ENCODE data around the gene PRKRA. TPM values are rescaled to one million over a fixed set of nuclear protein-coding genes. Genes with fewer than 3 reads are reported as not detected.

Gene PRKRA
- total and polyA plus RNA-seq, 9 of the 15 experiments (the other 6 are each of a cell fraction or from before 2014, with no cell fraction given): 14.1 to 78.1 (median 52.3) TPM

DNA sequence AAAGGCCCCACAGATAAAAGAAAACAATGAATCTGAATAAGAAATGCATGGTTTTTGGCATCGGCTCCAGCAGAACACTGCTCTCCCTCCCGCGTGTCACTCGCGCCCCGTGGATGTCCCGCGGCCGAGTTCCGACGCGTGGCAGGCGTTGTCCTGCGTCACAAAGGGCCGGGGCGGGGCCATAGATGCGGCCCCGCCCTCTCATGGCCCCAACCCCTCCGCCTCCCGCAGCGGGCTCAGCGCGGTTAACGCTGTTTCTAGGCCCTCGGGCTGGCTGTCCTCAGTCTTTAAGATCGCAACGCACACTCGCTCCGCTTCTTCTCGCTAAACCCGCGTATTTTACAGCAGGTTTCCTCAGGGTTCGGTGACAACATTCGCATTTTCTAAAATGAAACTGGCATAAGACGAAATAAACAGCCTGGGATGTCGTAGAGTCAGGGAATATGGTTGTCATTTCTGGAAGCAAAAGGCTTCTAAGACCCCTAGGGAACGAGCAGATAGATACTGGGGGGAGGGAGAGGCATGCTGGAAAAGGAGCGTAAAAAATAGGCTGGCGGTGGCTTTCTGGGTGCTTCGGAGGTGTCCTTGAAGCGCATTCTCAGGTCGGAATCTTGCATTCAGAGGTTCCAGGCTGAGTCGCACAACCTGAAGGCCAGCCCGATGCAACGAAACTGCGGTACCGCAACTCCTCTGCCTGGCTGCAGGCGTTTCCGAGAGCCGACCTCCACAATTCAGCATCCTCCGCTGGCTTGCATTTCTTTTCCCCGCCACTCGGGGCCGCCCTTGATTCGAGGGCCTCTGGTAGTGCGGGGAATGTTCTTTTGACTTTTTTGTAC, 27.7 kb upstream of the PRKRA start, which contains the start of gene FKBP7 (continued):
- TF ChIP-seq CBX3 (IDR thresholded peaks at IDR 0.05; ENCODE audit: borderline replicate concordance in 1 of 2, low read length in 2 of 2): peak in 1 of 2 experiments; percentile 44; a peak in 1 of 3 replicates
- TF ChIP-seq SMARCC2 (IDR thresholded peaks at IDR 0.05; ENCODE audit: low read depth): no peak
- TF ChIP-seq THRAP3 (IDR thresholded peaks at IDR 0.05; ENCODE audit: borderline replicate concordance): no peak
- peak; percentile 51; the same call in 1 of the 2 replicates for TF ChIP-seq ELF1 (tag; IDR thresholded peaks at IDR 0.05)
- peak; percentile 32; the same call in 1 of the 2 replicates for TF ChIP-seq GABPB1 (CRISPR knock-in tag; IDR thresholded peaks at IDR 0.05)
- TF ChIP-seq, protein P1, sequence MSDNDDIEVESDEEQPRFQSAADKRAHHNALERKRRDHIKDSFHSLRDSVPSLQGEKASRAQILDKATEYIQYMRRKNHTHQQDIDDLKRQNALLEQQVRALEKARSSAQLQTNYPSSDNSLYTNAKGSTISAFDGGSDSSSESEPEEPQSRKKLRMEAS (CRISPR knock-in tag; IDR thresholded peaks at IDR 0.05): peak; percentile 77
- no peak for TF ChIP-seq NFE2L1 (tag; IDR thresholded peaks at IDR 0.05; ENCODE audit: borderline replicate concordance, low read depth)
- TF ChIP-seq, protein P2, sequence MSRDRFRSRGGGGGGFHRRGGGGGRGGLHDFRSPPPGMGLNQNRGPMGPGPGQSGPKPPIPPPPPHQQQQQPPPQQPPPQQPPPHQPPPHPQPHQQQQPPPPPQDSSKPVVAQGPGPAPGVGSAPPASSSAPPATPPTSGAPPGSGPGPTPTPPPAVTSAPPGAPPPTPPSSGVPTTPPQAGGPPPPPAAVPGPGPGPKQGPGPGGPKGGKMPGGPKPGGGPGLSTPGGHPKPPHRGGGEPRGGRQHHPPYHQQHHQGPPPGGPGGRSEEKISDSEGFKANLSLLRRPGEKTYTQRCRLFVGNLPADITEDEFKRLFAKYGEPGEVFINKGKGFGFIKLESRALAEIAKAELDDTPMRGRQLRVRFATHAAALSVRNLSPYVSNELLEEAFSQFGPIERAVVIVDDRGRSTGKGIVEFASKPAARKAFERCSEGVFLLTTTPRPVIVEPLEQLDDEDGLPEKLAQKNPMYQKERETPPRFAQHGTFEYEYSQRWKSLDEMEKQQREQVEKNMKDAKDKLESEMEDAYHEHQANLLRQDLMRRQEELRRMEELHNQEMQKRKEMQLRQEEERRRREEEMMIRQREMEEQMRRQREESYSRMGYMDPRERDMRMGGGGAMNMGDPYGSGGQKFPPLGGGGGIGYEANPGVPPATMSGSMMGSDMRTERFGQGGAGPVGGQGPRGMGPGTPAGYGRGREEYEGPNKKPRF (IDR thresholded peaks at IDR 0.05; ENCODE audit: low read depth, low read length): no peak
- TF ChIP-seq ZNF224 (CRISPR knock-in tag; IDR thresholded peaks at IDR 0.05): no peak
- no peak for TF ChIP-seq NCOA4 (IDR thresholded peaks at IDR 0.05; ENCODE audit: partially characterized antibody)
- TF ChIP-seq SETDB1 (IDR thresholded peaks at IDR 0.05; ENCODE audit: low read length): no peak
- TF ChIP-seq SIRT6 (IDR thresholded peaks at IDR 0.05; ENCODE audit: low read depth, low read length): no peak
- TF ChIP-seq BMI1 (IDR thresholded peaks at IDR 0.05; ENCODE audit: low read length): no peak
- no peak for TF ChIP-seq ZNF133 (CRISPR knock-in tag; IDR thresholded peaks at IDR 0.05)
- TF ChIP-seq MEIS2 (IDR thresholded peaks at IDR 0.05; ENCODE audit: partially characterized antibody): peak; percentile 25
- peak; percentile 91 for TF ChIP-seq POLR2G (IDR thresholded peaks at IDR 0.05; ENCODE audit: low read depth, low read length)
- TF ChIP-seq SOX6 (IDR thresholded peaks at IDR 0.05): peak; percentile 68
- 0 out of 4 replicates have a peak, but pooled peaks of 1 of the 2 experiments have one; percentile 37 for TF ChIP-seq SRF (CRISPR knock-in tag; IDR thresholded peaks at IDR 0.05)
- no peak for TF ChIP-seq SREBF1 (IDR thresholded peaks at IDR 0.05; ENCODE audit: borderline replicate concordance, low read depth, low read length)
- TF ChIP-seq, protein P3, sequence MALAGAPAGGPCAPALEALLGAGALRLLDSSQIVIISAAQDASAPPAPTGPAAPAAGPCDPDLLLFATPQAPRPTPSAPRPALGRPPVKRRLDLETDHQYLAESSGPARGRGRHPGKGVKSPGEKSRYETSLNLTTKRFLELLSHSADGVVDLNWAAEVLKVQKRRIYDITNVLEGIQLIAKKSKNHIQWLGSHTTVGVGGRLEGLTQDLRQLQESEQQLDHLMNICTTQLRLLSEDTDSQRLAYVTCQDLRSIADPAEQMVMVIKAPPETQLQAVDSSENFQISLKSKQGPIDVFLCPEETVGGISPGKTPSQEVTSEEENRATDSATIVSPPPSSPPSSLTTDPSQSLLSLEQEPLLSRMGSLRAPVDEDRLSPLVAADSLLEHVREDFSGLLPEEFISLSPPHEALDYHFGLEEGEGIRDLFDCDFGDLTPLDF (CRISPR knock-in tag; IDR thresholded peaks at IDR 0.05): no peak; the same call in 1 of the 2 replicates
- TF ChIP-seq XRCC3 (IDR thresholded peaks at IDR 0.05): no peak

Measured in K562 (cell line).